NCI-H226 (cell line): ENCODE data around the gene ZNF710.
A peak's percentile ranks its signal among the peaks of the same experiment; 100 is the strongest.

Source experiments
- DNase-seq: peaks from one replicate; pipeline ENCODE4 v3.0.0-alpha.2; 2015

The ZNF710 gene

DNA sequence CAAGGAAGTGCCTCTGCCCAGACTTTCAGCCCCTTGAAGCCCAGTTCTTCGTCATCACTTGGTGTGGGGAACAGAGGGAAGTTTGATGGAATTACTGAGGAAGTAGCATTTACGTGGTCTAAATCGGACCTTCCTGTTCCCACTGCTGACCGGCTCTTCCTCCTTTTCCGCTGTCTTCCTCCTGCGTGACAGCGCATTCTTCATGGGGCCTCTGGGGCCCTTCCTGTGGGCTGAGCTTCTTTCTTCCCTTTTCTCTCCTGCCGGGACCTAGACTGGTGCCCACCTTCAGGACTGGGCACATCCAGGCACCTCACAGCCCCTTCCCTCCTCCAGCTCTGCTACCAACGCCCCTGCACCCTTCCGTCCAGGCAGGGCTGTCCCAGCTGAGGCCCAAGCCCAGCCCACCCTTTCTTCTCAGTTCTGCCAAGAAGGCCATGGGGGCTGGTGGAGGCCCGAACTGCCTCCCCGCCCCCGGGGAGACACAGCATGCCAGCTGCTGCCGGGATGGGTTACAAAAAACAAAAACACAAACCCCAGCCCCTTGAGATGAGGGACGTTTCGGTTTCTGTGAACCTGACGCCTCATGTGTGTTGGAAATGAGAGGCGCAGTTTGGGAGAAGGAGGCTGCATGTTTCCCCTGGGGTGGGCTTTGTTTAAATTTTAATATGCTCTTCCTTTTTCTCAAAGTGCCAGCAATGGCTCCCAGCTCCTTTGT is 19.1 kb downstream of the ZNF710 start:
- no peak for DNase-seq

DNA sequence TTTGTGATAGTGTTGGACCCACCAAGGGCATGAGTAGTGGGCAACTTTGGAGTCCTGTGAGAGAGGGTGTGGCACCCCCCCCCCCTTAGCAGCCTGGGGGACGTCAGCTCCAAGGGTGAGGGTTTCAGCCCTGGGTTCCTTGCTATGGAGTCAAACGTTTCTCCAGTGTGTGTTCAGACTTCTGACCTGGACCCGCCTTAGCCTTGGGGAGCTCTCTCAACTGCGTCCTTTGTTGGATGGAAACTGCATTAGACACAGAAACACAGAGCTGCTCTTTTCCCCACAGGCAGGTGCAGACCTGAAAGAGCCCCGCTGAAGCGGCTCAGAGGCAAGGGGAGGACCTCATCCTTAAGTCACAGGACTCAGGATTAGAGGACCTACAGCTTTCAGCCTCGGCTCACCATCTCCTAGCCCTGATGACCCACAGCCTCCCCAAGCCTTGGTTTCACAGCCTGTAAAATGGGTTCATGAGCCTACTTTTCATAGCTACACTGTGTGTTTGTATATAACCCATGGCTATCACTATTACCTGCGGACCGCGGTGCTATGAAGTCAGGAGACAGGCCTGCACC is 19.9 kb downstream of the ZNF710 start:
- no peak for DNase-seq

DNA sequence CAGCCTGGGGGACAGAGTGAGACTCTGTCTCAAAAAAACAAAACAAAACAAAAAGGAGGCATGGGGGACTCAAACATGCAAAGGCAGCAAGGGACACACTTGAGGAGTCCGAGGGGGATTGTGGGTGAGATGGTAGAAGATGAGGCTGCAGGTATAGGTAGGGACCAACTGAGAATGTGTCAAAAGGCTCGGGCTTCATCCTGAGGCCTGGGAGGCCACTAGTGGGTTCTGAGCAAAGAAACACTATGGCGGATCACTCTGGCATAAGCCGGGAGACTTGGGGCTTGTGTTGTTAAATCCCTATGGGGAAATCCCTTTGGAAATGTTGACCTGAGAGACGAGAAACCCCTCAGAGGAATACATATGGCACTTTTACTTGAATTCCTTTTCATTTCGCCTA is 21.2 kb downstream of the ZNF710 start:
- no peak for DNase-seq

DNA sequence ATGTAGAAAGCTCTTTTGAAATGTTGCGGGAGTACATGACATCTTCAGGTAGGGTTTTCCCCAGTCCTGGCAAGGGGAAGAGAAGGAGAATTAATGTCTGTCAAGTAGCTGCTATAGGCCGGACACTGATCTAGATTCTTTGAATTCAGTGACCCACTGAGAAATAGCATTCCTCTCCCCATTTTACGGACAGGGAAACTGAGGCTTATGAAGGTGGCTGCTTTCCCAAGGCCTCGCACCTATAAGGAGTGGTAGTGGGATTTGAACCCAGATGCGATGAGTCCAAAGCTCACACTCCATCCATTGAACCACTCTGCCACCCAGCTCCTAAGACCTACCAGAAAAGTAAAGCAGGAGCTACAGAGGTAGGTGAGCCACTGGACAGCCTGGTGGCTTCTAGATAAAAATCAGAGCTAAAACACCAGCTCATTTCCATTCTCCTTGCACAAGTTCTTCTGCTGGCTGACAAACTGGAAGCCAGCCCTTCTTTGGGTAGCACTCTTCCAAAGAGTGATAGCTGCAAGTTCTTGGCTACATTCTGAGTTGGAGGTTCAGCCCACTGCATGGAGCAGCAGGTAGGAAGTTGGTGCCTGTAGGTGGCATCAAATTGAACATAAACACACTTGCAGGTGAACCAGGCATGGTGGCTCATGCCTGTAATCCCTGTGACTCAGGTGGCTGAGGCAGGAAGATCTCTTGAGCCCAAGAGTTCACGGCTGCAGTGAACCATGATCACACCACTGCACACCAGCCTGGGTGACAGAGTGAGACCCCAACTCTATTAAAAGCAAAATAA is 22.0 kb downstream of the ZNF710 start:
- no peak for DNase-seq

DNA sequence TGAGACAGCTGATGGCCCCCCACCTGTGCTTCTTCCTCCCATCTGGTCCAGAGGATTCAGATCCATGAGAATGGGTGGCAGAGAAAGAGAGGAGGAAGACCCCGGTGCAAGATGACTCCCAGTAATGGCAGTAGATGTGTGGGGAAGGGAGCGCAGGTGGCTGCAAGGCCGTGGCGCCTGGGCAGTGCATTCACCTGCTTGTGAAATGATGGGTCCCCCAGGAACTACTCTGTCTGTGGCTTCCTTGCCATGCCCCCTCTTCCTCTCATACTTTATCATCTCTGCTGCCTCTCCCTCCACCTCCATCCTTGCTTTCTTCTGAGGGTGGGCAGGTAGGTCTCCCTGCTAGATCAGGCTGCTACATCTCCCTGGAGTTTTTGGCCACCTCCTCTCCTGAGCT is 23.3 kb downstream of the ZNF710 start:
- DNase-seq, result no peak

DNA sequence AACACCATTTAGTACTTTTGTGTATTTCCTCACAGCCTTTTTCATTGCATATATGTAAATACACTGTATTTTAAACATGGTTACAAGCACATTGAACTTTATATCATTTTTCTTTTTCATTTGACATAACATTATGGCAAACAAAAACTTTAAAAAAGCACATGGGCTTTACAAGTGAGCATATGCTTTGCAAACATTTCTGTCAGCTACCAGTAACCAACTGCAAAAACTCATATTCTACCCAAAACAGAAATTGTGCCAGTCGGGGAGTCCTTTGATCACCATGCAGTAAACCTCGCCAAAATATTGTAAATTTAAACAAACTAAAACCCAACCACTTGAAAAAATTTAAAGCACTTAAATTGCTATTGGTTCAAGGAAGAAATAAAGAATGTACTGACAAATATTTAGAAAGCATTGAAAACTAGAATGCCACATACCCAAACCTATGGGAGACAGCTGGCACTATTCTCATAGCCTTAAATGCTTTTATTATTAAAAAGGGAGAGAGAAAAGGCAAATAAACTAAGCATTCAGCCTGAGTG is 24.4 kb downstream of the ZNF710 start:
- no peak for DNase-seq

DNA sequence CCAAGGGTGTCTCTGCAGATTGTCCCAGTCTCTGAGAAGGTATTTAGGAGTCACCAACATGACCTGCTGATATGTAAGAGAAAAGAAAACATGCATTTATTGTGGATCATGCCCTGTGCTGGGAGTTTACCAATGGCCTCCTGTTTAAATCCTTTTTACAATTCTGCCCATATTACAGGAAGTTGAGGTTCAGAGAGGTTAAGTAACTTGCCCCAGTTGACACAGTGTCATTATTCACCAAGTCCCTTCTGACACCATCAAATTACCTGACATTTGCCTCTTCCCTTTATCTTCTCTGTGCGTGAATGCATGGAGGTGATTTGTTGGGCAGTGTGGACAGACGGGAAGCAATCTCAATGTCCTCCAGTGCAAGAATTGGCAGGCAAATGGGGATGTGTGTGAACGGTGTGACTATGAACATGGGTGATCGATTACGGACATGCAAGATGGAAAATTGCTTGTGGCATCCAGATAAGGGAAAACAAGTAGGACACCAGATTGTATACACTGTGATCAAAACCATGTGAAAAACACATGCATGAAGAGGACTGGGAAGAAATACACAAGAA is 27.3 kb downstream of the ZNF710 start:
- no peak for DNase-seq

DNA sequence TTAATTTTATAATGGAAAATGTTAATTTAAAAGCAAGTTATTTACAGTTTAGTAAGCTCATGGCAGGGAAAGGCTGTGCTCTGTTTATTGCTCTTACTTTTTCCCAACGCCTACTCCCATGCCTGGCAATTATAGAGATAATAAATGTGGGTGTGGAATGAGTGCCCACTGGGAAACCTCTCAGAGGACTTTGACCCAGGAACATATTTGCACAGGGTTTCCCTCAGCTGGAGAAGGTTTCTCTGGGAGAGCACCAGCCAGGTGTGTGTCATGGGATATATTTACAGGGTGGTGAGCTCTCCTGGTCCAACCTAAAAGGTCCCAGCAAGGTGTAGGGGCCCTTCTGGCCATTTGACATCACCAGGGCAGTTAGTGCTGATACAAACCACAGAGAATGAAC is 27.9 kb downstream of the ZNF710 start:
- DNase-seq, result no peak

DNA sequence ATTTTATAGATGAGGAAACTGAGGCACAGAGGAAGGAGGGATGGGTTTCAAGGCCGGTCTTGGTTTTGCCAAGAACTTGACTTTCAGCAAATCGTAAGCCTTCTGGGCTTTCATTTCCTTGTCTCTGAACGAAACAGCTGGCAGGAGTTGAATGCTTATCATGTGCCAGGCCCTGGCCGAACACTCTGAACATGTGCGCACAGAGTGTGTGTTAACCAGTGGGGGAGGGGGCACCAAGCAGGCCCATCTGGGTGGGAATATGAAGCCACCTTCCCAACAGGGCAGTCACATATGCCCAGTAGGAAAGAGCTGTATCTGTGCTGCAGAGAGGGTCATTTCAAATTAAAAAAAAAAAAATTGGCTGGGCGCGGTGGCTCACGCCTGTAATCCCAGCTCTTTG is 29.3 kb downstream of the ZNF710 start:
- DNase-seq, result no peak

DNA sequence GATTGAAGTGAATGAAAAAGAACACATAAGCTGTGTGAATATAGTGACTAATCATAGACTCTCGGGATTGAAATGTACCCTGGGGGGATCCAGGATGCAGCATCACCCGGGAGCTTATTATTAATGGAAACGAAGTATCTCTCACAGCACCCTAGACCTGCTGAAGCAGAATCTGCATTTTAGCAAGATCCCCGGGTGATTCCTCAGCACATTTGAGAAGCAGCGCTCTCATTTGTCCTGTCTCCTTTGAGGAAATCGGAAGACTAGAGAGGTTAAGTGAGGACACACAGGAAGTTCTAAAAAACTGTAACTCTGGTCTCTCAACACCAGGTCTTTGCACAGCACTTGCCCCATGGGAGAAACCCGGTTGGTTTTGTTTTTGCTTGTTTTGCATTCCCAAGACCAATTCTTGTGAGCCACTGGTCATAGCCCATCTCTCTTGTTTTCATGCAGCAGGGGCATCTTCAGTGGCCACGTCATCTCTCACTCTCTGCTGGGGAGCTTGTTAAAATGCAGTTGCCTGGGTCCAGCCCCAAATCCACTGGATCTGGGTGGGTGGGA is 30.2 kb downstream of the ZNF710 start:
- DNase-seq, result no peak

DNA sequence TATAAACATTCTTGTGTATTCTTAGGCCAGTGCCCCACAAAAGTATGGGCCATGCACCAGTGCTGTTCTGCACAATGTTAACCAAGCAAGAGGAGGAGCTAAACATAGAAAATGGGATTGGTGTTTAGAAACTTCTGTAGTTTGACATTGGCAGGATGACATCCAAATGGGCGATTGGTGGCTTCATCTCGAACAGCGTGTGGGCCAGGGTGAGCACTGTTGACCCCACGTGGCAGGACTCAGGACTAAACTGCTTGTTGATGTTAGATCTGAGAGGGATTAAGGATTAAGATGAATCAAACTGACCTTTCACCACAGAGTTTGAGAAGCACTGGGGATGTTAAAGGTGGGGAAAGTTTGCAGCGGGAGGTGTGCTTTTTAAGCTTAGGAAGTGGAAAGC is 31.9 kb downstream of the ZNF710 start:
- DNase-seq, result no peak

DNA sequence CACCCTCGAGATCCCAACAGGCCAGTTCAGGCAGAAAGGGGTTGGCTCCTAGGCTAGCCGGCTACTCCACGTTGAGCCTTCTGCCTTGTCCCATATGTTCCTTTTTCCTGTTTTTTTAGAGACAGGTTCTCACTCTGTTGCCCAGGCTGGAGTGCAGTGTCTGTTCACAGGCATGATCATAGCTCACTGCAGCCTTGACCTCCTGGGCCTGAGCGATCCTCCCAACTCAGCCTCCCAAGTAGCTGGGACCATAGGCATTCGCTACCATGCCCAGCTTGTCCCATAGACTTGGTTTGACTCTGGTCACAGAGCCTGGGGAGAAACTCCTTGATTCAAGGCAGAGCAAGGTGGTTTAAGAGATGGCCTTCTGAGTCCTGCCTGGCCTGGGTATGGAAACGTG is 32.3 kb downstream of the ZNF710 start:
- no peak for DNase-seq

DNA sequence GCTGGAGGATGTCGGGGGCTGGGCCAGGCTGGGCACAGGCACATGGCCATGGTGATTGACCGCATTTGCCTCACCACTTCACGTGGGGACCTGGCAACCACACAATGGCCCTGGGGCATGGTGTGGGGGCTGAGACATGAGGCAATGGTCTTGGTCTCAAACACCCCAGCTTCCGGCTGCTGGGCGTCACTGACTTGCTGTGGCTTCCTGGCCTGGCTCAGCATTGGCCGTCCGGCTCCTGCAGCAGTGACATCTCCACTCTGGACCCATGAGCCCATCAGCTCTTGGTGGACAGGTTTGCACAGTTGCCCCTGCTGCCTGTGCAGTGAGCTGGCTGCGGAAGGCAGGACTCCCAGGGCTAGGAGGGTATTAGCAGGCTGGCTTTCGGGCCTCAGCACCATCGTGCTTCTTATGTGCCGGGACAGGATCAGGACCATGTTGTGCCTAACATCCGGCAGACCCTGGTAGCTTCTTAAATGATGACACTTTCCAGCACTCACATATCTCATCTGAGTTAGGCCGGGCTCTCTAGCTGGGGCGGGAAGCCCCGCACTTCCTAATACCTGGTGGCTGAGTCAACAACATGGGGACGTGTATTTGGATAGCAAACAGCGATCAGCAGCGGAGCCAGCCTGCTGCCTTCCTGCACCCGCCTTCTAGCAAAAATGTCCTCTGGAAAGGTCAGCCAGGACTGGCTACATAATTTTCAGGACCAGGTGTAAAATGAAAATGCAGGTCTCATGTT is 34.1 kb downstream of the ZNF710 start:
- DNase-seq, result peak; percentile 32

DNA sequence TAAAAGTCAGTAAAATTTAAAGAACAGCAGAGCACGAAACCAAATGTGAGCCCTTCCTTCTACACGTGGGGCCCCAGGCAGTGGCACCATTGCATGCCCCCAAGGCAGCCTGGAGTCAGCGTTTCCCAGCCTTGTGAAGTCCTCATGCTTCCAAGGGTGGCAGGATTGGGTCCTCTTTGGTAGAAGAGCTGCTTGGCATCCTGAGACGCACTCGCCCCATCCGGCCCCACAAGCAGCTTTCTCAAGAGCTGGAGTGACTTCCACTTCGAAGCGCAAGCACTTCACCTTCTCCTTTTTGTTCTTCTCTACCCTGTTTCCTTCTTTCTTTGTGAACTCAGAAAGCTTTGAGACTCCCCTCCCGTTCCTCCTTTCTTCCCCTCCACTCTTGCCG is 34.7 kb downstream of the ZNF710 start:
- DNase-seq, result no peak

DNA sequence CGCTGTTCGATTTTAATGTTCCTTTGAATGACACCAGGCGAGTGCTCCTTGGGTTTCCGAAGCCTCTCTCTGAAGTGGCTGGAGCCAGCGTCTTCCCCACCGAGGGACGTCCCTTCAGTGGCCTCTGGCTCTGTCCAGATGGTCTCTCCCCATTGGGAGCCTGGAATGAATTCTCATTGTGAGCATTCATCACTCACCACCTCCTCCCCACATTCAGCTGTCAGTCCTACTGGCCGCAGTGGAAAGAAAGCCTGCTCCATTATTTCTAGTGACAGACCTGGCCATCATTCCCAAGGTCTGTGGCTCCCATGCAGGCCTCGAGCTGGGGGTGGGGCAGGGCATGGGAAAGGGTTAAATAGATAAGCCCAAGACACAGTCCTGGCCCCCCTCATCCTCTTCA is 35.2 kb downstream of the ZNF710 start:
- no peak for DNase-seq

DNA sequence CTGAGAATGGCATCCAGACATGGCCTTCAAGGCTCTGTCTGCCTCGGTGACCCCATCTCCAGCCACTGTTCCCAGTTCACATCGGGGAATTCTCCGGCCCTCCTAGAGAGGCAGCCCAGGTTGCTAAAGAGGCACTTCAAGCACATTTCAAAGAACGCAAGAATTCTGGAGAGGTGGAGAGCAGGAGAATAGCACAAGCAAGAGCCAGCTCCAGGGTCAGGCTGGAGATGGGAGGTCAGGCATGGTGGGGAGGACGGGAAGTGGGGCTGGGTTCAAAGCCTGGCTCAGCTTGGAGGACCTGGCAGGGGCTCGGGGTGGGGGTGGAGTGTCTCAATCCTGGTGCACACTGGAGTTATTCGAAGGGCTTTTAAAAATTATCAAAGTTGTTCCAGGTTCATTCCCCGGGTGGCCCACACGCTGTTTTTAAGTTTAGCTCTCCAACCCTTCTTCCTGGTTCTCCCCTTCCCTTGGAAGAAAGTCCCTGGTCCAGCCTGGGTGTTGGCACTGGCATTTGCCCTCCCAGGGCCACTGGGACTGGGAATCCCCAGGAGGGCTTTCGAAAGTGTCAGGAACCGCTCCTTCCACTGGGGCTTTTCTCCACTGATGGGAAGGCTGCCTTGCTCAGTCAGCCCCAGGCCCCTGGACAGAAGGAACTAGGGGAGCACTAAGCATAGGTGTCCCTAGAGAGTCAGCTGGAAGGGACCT is 35.8 kb downstream of the ZNF710 start:
- DNase-seq, result no peak

DNA sequence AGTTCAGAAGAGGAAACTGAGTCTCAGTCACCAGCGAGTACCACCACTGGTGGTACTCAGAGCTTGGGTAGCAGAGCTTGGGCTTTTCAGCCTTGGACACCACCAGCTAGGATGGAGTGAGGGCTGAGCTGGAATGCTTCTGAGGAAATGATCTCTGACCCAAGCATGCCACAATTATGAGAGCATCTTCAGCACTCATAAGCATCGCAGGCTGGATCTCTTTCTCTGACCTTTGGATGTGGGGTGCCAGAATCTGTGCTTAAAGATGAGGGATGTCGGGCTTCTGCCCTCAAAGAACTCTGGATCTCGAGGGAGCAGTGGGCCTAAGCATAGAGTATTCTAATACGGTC is 36.4 kb downstream of the ZNF710 start:
- DNase-seq, result peak; percentile 69

DNA sequence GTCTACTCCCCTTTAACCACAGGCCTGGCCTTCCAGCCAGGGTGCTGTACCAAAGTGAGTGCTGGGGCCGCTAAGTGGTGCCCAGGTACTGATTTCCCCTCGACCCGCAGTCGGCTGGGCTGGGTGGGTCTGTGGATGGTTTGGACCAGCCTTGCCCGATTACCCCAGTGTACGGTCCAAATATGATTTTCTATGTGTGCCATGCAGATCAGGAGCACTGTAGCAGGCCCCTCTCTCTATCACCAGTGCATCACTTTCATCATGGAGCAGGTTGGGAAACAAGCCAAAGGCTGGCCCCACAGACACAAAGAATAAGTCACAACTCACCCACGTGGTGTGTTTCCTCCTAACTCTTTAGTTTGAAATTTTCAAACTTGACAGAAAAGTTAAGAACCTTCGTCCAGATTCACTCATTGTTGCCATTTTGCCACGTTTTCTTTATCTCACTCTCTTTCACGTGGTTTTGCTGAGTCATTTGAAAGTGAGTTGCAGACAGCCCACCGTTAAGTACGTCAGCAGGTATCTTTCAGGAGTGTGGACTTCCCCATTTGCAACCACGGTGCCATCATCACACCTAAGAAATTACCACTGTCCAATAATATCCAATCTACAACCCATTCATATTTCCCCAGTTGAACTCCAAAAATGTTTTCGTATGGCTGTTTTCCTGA is 37.0 kb downstream of the ZNF710 start:
- DNase-seq, result peak; percentile 28

DNA sequence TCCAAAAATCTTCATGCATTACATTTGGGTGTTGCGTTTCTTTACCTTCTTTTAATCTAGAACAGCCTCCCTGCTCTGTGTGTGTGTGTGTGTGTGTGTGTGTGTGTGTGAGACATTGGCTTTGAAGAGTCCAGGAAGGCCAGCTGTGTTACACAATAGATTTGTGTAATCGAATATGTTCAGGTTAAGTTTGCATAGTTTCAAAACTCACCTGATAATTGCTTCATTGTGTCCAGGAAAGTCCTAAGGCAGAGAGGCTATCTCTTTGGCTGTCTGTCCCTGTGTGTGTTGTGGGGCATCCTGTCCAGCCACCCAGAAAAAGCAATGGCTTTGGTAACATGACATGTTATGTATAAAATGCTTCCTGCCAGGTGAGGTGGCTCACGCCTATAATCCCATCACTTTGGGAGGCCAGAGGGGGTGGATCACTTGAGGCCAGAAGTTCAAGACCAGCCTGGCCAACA is 37.5 kb downstream of the ZNF710 start:
- DNase-seq, result peak; percentile 13

DNA sequence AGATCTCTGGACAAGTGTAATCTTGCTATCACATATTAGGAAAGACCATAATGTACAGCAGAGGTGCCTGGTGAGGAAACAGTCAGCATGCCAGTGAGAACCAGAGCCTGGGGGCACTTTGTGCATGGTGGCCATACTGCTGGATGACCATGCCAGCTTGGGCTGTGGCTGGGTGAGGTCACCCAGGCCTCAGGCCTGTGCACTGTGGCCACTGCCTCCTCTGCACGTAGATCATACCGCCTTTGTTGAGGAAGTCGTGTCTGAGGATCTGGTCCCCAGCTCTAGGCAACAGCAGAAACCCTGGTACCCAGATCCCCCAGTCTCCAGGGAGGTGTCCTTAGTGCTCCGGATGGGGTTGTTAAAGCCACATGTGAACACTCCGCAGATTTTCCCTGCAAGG is 38.9 kb downstream of the ZNF710 start:
- no peak for DNase-seq

DNA sequence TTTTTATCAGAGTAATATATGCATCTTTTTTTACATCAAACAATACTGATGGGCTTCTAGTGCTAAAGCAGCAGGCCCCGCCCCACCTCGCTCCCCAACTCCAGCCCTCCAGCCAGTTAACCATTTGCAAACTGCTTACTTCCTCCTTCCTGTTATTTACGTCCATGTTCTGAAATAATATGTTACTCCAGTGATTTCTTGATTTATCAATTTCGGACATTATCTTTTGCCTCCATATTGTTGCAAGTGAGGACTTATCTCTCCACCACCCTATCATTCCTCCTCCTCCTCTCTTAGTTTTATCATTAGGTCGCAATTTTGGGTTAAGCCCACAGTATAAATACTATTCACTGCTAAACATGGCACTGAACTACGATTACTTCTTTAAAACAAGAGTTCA is 39.5 kb downstream of the ZNF710 start:
- no peak for DNase-seq
